Esophagus (tissue), 2 donors: Measurements from ENCODE around the gene AIFM3. TPM values are rescaled to one million over a fixed set of nuclear protein-coding genes. Genes with fewer than 3 reads are reported as not detected.
"Not testable (repeated sequence)": the region's sequence is repeated elsewhere in the genome, so short reads cannot be mapped to it uniquely, and the experiment has no call there.

ENCODE experiments used
- H3K27ac ChIP-seq, 2 donors: one replicate each; pipeline ENCODE4 v1.5.1; 2013; ENCODE audit warnings: low read depth in 2 of 2, mild to moderate bottlenecking in 2 of 2, inconsistent platforms in 1 of 2, low read length in 1 of 2, moderate library complexity in 1 of 2
- H3K27me3 ChIP-seq, 2 donors: one replicate each; pipeline ENCODE4 v1.6.1; 2013; ENCODE audit warnings: low read length in 2 of 2, control low read depth in 1 of 2, mild to moderate bottlenecking in 1 of 2; ENCODE audit not compliant: insufficient read depth in 2 of 2, control insufficient read depth in 1 of 2
- H3K36me3 ChIP-seq, 2 donors: one replicate each; pipeline ENCODE4 v1.6.1; 2013; ENCODE audit warnings: low read length in 1 of 2; ENCODE audit not compliant: control insufficient read depth in 2 of 2, insufficient read depth in 2 of 2
- H3K4me1 ChIP-seq, 2 donors: one replicate each; pipeline ENCODE4 v1.6.1; 2013; ENCODE audit warnings: low read length in 1 of 2; ENCODE audit not compliant: control insufficient read depth in 2 of 2, insufficient read depth in 2 of 2
- H3K4me3 ChIP-seq, 2 donors: one replicate each; pipeline ENCODE4 v1.5.1; 2013; ENCODE audit warnings: low read length in 2 of 2, mild to moderate bottlenecking in 2 of 2, low read depth in 1 of 2, moderate library complexity in 1 of 2
- H3K9me3 ChIP-seq, 2 donors: one replicate each; pipeline ENCODE4 v1.6.1; 2013; ENCODE audit warnings: mild to moderate bottlenecking in 2 of 2, low read depth in 1 of 2, low read length in 1 of 2, moderate library complexity in 1 of 2; ENCODE audit not compliant: control insufficient read depth in 2 of 2, insufficient read depth in 1 of 2
- WGBS, 2 donors: extraction: QIAGEN DNeasy Blood & Tissue Kit; methylation state at CpG; one replicate each; pipeline ENCODE4 v1.1.7; 2013; 5-methylcytosine and 5-hydroxymethylcytosine counted together
- polyA plus RNA-seq, 2 donors: library from polyadenylated mRNA; stranded (reverse); fragments of 200-250 nt; gene quantifications; one replicate each; pipeline ENCODE4 v1.2.3, GENCODE V29; 2013
- donor health status: healthy with polysubstance abuse.
- donor health status: Bipolar disorder and iron deficiency.

The AIFM3 gene
- polyA plus RNA-seq, 2 donors: 1.1 to 1.7 TPM

GRCh38 chr22:20940186-20940651 lies 26.8 kb upstream of the AIFM3 start:
- 68 to 69% methylated on average over 3 of the region's 3 CpGs for WGBS, 2 donors
- H3K9me3 ChIP-seq: no peaks in the 10 kb centered on the region
- no peaks in the 10 kb centered on the region for H3K27me3 ChIP-seq
- no peak overlapping the region for H3K4me3 ChIP-seq
- H3K36me3 ChIP-seq: peaks cover 0 to 11% of the 10 kb centered on the region in 2 donors
- no peak overlapping the region for H3K27ac ChIP-seq
- peaks cover 3 to 15% of the 10 kb centered on the region in 2 donors for H3K4me1 ChIP-seq

GRCh38 chr22:20940904-20941385 lies 26.1 kb upstream of the AIFM3 start:
- H3K36me3 ChIP-seq: peaks cover 0 to 11% of the 10 kb centered on the region in 2 donors
- H3K27ac ChIP-seq: peak overlapping the region in 1 of 2 donors; percentile 8
- WGBS, 2 donors: 82 to 86% methylated on average over 4 of the region's 4 CpGs
- no peaks in the 10 kb centered on the region for H3K9me3 ChIP-seq
- H3K27me3 ChIP-seq: no peaks in the 10 kb centered on the region
- H3K4me3 ChIP-seq: no peak overlapping the region
- H3K4me1 ChIP-seq: peaks cover 3 to 15% of the 10 kb centered on the region in 2 donors

GRCh38 chr22:20942203-20942902 lies 24.7 kb upstream of the AIFM3 start:
- H3K27ac ChIP-seq, H3K4me3 ChIP-seq, H3K36me3 ChIP-seq, H3K9me3 ChIP-seq, H3K4me1 ChIP-seq, H3K27me3 ChIP-seq: not testable (repeated sequence)
- WGBS, 2 donors: 82 to 85% methylated on average over 7 of the region's 7 CpGs

GRCh38 chr22:20943104-20943933 lies 23.7 kb upstream of the AIFM3 start:
- Histone ChIP-seq H3K36me3 (peaks cover 0 to 4% of the 10 kb centered on the region in 2 donors), H3K4me3 (no peak overlapping the region), H3K27ac (no peak overlapping the region), H3K4me1 (peaks cover 0 to 9% of the 10 kb centered on the region in 2 donors), H3K9me3 (no peaks in the 10 kb centered on the region), H3K27me3 (no peaks in the 10 kb centered on the region)
- WGBS, 2 donors: 93 to 95% methylated on average over 8 of the region's 8 CpGs

- Histone ChIP-seq H3K4me3 (no peak overlapping the region), H3K27ac (no peak overlapping the region), H3K36me3 (peaks cover 0 to 4% of the 10 kb centered on the region in 2 donors), H3K27me3 (no peaks in the 10 kb centered on the region), H3K9me3 (no peaks in the 10 kb centered on the region), H3K4me1 (peaks cover 0 to 9% of the 10 kb centered on the region in 2 donors)
- WGBS, 2 donors: 21 to 28% methylated on average over 1 of the region's 1 CpG
Measured at GRCh38 chr22:20944042-20944441, 23.0 kb upstream of the AIFM3 start.

- peaks cover 0 to 10% of the 10 kb centered on the region in 2 donors for H3K36me3 ChIP-seq
- H3K4me3 ChIP-seq: no peak overlapping the region
- WGBS, 2 donors: 83 to 84% methylated on average over 2 of the region's 2 CpGs
- H3K27ac ChIP-seq: no peak overlapping the region
- no peaks in the 10 kb centered on the region for H3K27me3 ChIP-seq
- peaks cover 0 to 7% of the 10 kb centered on the region in 2 donors for H3K4me1 ChIP-seq
- H3K9me3 ChIP-seq: no peaks in the 10 kb centered on the region
Measured at GRCh38 chr22:20945578-20945934, 21.5 kb upstream of the AIFM3 start.

GRCh38 chr22:20946080-20946986 lies 20.7 kb upstream of the AIFM3 start:
- no peaks in the 10 kb centered on the region for H3K9me3 ChIP-seq
- H3K27ac ChIP-seq: no peak overlapping the region
- H3K36me3 ChIP-seq: peaks cover 1 to 6% of the 10 kb centered on the region in 2 donors
- no peak overlapping the region for H3K4me3 ChIP-seq
- 82 to 87% methylated on average over 7 of the region's 7 CpGs for WGBS, 2 donors
- no peaks in the 10 kb centered on the region for H3K27me3 ChIP-seq
- H3K4me1 ChIP-seq: peaks cover 0 to 8% of the 10 kb centered on the region in 2 donors

- no peaks in the 10 kb centered on the region for H3K27me3 ChIP-seq
Measured at GRCh38 chr22:20946991-20947390, 20.1 kb upstream of the AIFM3 start.

GRCh38 chr22:20948450-20948849 lies 18.6 kb upstream of the AIFM3 start:
- Histone ChIP-seq H3K4me1 (peaks cover 0 to 11% of the 10 kb centered on the region in 2 donors), H3K36me3 (peaks cover 8 to 15% of the 10 kb centered on the region in 2 donors), H3K27ac (no peak overlapping the region), H3K27me3 (no peaks in the 10 kb centered on the region), H3K9me3 (no peaks in the 10 kb centered on the region), H3K4me3 (no peak overlapping the region)
- 87 to 91% methylated on average over 5 of the region's 5 CpGs for WGBS, 2 donors

More at GRCh38 chr22:20946991-20947390, 20.1 kb upstream of the AIFM3 start:
- Histone ChIP-seq H3K4me3 (no peak overlapping the region), H3K27ac (no peak overlapping the region), H3K4me1 (peaks cover 0 to 8% of the 10 kb centered on the region in 2 donors), H3K36me3 (peaks cover 3 to 11% of the 10 kb centered on the region in 2 donors), H3K9me3 (no peaks in the 10 kb centered on the region)
- 94 to 95% methylated on average over 1 of the region's 1 CpG for WGBS, 2 donors
